GM19467 (cell line): ENCODE measurements around the gene MID1IP1.

ENCODE experiments used
- ATAC-seq: cut with Tn5 transposase; IDR thresholded peaks from one replicate; pipeline ENCODE4 v1.9.1; 2021; ENCODE audit warnings: mild to moderate bottlenecking, moderate library complexity; ENCODE audit not compliant: unreplicated experiment

The MID1IP1 gene

DNA sequence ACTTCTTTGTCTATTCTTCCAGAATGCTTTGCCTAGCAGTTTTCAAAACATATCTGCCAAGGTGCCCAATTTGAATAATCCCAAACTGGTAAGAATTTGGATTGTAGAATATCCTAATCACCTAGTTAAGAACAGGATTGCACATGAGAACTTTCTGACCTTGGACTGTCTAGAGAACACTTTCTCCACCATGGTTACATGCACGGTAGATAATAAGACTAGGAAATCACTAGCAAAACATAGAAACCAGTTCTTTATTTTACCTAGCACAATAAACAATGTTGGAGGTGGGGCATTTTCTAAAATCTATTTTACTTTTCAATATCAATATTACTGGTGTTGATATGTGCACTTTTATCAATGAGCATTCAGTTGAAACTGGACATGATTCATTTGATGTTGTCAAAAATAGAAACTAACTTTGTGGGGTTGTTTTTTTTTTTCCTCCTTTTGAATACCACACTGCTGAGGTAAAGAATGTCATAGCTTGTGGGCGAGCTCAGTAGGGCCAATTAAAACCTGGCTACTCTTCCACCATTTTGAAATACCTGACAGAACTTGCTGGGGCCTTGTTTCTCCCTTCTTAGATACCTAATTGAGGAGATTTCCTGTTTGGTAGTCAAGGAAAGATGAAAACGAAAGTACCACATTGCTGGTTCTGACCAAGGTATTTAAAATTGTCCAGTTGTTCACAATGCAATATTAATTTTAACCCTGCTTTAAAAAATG lies 10.4 kb downstream of the MID1IP1 start:
- ATAC-seq = no peak

DNA sequence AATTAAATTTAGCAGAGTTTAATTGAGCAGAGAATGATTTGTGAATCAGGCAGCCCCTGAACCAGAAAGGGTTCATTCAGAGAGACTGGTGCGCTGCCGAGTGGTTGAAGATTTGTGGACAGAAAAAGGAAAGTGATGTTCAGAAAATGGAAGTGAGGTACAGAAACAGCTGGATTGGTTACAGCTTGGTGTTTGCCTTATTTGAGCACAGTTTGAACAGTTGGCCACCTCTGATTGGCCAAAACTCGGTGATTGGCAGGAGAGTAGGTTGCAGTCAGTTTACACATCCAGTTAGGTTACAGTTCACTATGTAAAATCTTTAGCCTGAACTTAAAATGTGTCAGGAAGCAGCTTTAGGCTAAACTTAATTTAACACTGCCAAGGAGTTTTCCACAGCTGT lies 14.9 kb downstream of the MID1IP1 start:
- no peak for ATAC-seq

- no peak for ATAC-seq
Measured at GRCh38 chrX:38817004-38817703, 15.9 kb downstream of the MID1IP1 start.

GRCh38 chrX:38819163-38819562 lies 17.9 kb downstream of the MID1IP1 start:
- no peak for ATAC-seq

DNA sequence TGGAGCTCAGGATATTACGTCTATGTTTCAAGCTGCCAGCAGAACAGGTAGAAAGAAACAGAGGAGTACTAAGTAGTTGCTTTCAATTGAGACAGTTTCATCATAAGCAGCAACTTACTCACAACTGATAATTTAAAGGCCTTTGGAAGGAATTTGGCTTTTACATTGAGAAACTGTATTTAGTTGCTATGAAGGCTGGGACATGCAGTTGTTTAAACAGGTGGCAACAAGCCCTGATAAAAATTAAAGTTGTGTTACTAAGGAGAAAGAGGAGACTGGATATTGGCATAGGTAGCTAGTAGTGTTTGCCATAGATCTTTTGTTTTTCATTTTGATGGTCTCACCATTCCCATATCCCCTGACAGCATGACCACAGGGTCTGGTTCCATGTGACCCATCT lies 18.4 kb downstream of the MID1IP1 start:
- no peak for ATAC-seq

DNA sequence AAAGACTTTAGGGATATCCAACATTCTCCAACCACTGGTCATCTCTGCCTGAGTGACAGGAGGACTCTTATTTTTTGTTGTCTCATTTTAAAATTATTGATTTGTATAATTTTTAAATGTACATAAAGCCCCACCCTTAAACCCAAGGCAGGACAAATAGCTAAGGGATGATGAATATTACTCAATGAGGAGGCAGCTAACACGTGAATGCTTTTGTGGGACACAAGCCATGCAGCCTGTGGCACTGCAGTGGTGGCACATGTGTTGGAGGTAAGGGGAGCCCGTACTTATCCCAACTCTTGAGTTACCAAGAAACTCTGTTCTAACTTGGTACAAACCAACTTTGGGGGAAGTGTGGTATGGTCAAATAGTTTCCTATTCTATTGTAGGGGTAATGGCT lies 19.5 kb downstream of the MID1IP1 start:
- no peak for ATAC-seq

- ATAC-seq = no peak
Measured at GRCh38 chrX:38824176-38824575, 22.9 kb downstream of the MID1IP1 start.

- ATAC-seq = no peak
Measured at GRCh38 chrX:38831949-38832348, 30.7 kb downstream of the MID1IP1 start.

DNA sequence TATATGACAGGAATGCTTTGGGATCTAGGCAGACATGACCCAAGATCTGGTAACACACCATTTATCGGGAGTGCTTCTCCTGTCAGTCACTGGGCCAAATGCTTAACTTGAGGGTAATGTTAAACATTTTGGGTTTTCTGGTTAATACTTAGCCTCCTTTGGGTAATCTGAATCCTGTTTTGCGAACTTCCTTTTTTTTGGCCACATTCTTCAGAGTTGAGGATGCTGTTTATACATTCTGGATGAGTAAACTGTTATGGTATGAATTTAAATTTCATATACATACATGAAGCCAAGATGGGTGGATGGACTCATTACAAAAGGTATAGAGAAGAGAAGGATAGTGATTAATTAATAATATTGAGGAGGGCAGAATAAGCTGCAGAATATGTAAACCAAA lies 36.1 kb downstream of the MID1IP1 start:
- no peak for ATAC-seq

GRCh38 chrX:38839277-38839676 lies 38.0 kb downstream of the MID1IP1 start:
- no peak for ATAC-seq

DNA sequence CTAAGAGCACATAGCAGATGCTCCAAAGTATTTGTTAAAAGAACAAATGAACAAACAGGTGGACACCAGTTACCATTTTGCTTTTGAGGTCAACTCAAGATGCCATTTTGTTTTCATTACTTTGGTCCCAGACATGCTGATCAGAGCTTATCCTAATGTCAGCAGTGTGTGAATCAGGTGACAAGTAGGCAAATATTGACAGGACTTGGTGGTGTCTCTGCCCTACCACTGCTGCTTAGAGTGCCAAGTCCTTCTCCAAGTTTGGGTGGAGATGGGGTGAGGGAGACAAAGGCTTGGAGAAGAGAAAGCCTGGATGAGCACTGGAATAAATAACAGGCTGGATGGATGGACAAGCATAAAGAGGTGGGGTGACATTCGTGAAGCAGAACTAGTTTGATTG lies 38.7 kb downstream of the MID1IP1 start:
- ATAC-seq = no peak

DNA sequence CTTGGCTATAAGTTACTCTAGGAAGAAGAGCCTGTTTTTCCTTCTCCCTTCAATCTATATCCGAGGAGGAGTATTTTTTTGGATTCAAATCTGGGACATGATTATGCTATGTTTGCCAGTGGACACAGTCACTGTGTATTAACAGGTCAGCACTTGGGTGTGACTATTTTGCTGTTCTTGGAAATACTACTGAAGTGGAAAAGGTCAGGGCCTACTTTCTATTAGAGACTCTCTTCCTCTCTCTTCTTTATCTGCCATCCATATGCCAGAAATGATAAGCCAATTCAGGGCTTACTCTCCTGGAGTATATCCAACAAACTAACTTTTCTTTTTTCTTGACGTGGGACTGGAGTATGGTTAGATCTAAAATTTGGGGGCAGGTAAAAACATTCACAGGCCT lies 40.5 kb downstream of the MID1IP1 start:
- ATAC-seq = no peak

- no peak for ATAC-seq
Measured at GRCh38 chrX:38845426-38845825, 44.2 kb downstream of the MID1IP1 start.

DNA sequence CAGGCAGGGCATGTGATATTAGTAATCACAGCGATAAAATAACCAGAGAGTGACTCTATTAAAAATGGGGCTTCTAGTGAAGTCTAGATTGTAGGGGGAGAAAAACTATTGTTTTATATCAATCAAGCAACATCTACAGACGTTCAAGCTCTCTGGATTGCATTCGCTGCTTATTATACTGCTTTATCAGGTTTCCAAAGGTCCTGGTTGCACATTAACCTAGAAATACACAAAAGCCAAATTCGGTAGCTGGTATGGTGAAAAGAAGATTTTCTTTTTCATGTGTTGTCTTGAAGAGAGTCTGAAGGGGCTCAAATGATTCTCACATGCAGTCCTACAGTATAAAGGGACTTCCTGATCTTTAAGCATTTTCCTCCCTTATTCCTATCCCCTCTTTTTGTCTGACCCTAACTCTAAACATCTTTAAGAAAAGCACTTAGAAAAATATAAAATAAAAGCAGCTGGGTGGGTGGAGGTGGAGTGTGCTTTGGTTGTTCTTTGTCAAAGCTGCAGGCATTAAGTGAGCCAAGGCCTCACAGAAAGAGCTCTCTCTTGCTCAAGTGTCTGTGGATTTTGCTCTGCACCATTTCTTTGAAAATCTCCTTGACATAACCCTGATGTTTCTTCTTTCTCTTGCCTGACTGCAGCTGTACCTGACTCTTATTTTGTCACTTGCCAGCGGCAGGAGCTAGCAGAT lies 46.1 kb downstream of the MID1IP1 start:
- ATAC-seq = no peak

DNA sequence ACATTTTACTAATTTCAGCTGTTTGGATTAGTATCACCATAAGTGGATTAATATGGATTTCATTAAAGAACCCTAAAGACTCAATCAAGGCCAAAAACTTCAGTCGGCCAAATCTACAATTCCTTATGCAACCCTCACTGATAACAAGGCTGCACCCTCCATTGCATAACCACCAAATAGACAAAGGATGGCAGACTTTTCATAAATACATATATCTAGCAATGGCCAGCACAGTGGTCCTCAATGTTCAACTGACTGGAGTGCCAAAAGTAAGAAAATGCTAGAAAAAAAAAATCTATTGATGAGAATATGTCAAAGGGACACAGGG lies 46.6 kb downstream of the MID1IP1 start:
- ATAC-seq = no peak

GRCh38 chrX:38848671-38849455 lies 47.6 kb downstream of the MID1IP1 start:
- ATAC-seq = no peak

- ATAC-seq = no peak
Measured at GRCh38 chrX:38850807-38851544, 49.7 kb downstream of the MID1IP1 start.

DNA sequence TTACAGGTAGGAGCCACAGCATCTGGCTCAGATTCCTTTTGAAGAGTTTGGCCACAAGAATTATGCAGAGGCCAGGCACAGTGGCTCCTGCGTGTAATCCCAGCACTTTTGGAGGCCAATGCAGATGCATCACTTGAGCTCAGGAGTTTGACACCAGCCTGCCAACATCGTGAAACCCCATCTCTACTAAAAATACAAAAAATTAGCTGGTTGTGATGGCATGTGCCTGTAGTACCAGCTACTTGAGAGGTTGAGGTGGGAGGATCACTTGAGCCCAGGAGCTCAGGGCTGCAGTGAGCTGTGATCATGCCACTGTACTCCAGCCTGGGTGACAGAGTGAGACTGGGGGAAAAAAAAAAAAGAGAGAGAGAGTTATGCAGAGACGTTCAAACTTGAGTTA lies 53.0 kb downstream of the MID1IP1 start:
- no peak for ATAC-seq
